ENCODE measurements around the gene FOXE1. TPM values are rescaled to one million over a fixed set of nuclear protein-coding genes. Genes with fewer than 3 reads are reported as not detected.
A peak's percentile ranks its signal among the peaks of the same experiment; 100 is the strongest.

FOXE1 gene
- total RNA-seq, 4 donors from 2014 or later: 7.1 to 17.4 (median 12.4) TPM

DNA sequence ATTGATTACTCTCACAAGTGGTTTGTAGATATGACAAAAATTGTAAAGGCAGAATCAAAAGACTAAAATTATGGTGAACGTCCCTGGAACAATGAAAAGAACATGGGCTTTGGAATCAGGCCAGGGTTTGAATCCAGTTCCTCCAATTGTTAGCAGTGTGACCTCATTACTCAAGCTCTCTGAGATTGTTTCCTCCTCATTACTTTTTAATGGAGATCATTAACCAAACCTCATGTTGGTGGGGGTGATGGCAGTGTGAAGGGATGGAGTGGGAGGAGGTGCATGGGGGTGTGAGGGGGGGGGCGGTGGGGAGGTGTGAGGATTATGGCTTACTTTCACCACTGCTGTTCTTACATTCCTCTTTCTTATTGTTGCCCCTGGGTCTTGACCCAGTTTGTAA, 44.1 kb upstream of the FOXE1 start:
- intact Hi-C loops (cut with DNase I): no loop called here
- TF ChIP-seq, protein P1, sequence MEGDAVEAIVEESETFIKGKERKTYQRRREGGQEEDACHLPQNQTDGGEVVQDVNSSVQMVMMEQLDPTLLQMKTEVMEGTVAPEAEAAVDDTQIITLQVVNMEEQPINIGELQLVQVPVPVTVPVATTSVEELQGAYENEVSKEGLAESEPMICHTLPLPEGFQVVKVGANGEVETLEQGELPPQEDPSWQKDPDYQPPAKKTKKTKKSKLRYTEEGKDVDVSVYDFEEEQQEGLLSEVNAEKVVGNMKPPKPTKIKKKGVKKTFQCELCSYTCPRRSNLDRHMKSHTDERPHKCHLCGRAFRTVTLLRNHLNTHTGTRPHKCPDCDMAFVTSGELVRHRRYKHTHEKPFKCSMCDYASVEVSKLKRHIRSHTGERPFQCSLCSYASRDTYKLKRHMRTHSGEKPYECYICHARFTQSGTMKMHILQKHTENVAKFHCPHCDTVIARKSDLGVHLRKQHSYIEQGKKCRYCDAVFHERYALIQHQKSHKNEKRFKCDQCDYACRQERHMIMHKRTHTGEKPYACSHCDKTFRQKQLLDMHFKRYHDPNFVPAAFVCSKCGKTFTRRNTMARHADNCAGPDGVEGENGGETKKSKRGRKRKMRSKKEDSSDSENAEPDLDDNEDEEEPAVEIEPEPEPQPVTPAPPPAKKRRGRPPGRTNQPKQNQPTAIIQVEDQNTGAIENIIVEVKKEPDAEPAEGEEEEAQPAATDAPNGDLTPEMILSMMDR (IDR thresholded peaks at IDR 0.05): no peak
- TF ChIP-seq POLR2A (IDR thresholded peaks at IDR 0.05): no peak
- Histone ChIP-seq H3K36me3 (no peaks in the 10 kb centered on the region), H3K4me3 (no peak overlapping the region), H3K27me3 (peaks cover 0 to 22% (median 0%) of the 10 kb centered on the region in 4 donors), H3K9me3 (no peaks in the 10 kb centered on the region), H3K27ac (no peak overlapping the region), H3K4me1 (peaks cover 4 to 30% (median 11%) of the 10 kb centered on the region in 3 donors)
- DNase-seq: no peak
- 18 to 41% methylated on average over 1 to 2 of the region's 2 CpGs for WGBS, 2 donors

DNA sequence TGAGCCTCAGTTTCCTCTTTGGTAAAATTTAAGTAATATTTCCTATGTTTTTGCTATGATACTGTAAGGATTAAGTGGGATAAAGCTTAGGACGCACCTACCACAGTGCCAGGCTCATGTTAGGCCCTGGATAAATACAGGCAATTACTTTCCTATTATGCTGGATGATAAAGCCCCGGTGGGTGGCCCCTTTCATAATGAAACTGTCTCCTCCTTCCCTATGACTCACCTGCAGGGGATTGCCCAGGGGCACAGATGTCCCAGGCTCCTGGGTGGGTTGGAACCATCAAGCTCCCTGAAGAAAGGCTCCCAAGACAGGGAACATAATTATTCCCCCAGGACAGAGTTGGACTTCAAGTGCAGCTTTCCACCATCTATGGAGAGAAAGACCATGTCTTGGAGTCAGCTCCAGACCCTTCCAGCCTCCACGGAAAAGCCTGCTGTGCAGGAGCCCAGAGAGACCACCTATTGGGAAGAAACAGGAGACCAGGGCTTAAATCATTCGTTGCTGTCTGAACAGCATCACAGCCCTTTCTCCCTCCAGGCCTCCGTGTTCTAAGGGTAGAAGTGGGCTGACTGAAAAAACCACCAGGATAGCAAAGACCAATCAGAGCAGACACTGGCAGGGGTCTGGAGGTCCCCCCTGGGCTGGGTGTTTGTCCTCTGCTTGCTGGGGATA, 43.2 kb upstream of the FOXE1 start:
- Histone ChIP-seq H3K27me3 (peaks cover 0 to 14% (median 0%) of the 10 kb centered on the region in 4 donors), H3K9me3 (no peaks in the 10 kb centered on the region), H3K27ac (no peak overlapping the region), H3K4me1 (peaks cover 4 to 27% (median 11%) of the 10 kb centered on the region in 3 donors), H3K36me3 (no peaks in the 10 kb centered on the region), H3K4me3 (no peak overlapping the region)
- no peak for DNase-seq
- 55 to 59% methylated on average over 3 to 5 of the region's 5 CpGs for WGBS, 2 donors
- intact Hi-C loops (cut with DNase I): no loop called here
- no peak for TF ChIP-seq POLR2A (IDR thresholded peaks at IDR 0.05)
- TF ChIP-seq, protein P1 (IDR thresholded peaks at IDR 0.05): no peak

DNA sequence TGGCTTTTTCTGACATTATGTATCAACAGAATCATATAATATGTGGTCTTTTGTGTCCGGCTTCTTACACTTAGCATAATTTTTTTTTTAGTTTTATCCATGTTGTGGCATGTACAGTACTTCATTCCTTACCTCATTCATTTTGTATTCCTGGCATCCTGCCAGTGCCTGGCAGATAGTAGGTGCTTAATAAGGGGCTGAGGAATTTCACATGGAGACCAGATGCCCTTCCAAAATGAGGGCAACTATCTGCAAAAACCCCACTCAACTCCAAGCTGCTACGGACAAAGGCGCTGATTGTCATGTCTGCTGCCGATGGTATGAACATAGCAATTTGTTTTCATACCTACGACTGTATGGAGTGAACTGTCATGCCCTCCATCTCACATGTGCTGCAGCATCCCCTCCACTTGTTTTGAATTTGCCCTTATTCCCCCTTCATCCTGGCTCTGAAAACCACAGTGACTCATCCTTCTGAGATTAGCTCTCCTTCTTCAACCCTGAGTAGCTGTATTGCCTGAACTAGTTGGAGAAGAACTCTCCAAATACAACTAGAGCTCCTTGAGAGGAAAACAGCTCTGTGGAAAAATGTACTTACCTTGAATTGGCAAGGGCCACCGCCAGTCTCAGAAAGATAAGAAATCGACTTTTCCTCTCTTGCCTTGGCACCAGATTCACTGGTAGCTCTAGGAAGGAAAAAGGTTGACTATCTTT, 41.3 kb upstream of the FOXE1 start:
- Histone ChIP-seq H3K4me1 (peaks cover 4 to 24% (median 11%) of the 10 kb centered on the region in 3 donors), H3K4me3 (no peak overlapping the region), H3K36me3 (no peaks in the 10 kb centered on the region), H3K27me3 (peaks cover 0 to 13% (median 0%) of the 10 kb centered on the region in 4 donors), H3K27ac (peak overlapping the region in 2 of 4 donors; percentile 52 to 60), H3K9me3 (no peaks in the 10 kb centered on the region)
- intact Hi-C loops (cut with DNase I): no loop called here
- 45 to 50% methylated on average over 7 of the region's 7 CpGs for WGBS, 2 donors
- TF ChIP-seq POLR2A (IDR thresholded peaks at IDR 0.05): no peak
- TF ChIP-seq, protein P1 (IDR thresholded peaks at IDR 0.05): no peak
- no peak for DNase-seq

DNA sequence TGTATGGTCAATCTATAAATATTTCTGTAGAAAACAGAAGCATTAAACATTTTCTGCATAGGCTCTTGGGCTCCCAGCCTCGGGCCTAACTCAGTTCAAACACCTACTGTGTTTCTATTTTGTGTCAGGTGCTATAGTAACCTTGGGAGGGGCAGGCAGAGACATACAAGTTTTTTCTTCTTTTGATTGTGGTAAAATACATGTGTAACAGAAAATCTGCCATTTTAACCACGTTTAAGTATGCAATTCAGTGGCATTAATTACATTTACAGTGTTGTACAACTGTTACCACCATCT, 40.8 kb upstream of the FOXE1 start:
- no peak overlapping the region for H3K4me3 ChIP-seq
- 23 to 41% methylated on average over 2 of the region's 2 CpGs for WGBS, 2 donors
- H3K27me3 ChIP-seq: peaks cover 0 to 9% (median 0%) of the 10 kb centered on the region in 4 donors
- no peaks in the 10 kb centered on the region for H3K36me3 ChIP-seq
- intact Hi-C loops (cut with DNase I): no loop called here
- no peak for TF ChIP-seq POLR2A (IDR thresholded peaks at IDR 0.05)
- TF ChIP-seq, protein P1 (IDR thresholded peaks at IDR 0.05): no peak
- no peaks in the 10 kb centered on the region for H3K9me3 ChIP-seq
- peak overlapping the region in 2 of 4 donors; percentile 52 to 60 for H3K27ac ChIP-seq
- DNase-seq: no peak
- peaks cover 4 to 22% (median 11%) of the 10 kb centered on the region in 3 donors for H3K4me1 ChIP-seq

DNA sequence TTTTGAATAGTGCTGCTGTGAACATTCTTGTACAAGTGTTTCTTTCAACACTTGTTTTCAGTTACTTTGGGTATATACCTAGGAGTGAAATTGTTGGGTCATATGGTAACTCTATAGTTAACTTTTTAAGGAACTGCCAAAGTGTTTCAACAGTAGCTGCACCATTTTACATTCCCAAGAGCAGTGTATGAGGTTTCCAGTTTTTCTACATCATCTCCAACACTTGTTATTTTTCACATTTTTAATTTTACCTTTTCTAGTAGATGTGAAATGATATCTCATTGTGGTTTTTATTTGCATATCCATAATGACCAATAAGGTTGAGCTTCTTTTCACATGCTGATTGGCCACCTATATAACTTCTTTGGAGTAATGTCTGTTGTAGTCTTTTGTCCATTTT, 40.0 kb upstream of the FOXE1 start:
- Histone ChIP-seq H3K4me3 (no peak overlapping the region), H3K9me3 (no peaks in the 10 kb centered on the region), H3K4me1 (peaks cover 4 to 22% (median 11%) of the 10 kb centered on the region in 3 donors), H3K27me3 (peaks cover 0 to 12% (median 0%) of the 10 kb centered on the region in 4 donors), H3K36me3 (no peaks in the 10 kb centered on the region), H3K27ac (no peak overlapping the region)
- no peak for TF ChIP-seq POLR2A (IDR thresholded peaks at IDR 0.05)
- TF ChIP-seq, protein P1 (IDR thresholded peaks at IDR 0.05): no peak
- intact Hi-C loops (cut with DNase I): no loop called here
- no peak for DNase-seq

Data from esophagus squamous epithelium (tissue), 5 donors.